ENCODE results near the gene TMEM17.

DNA sequence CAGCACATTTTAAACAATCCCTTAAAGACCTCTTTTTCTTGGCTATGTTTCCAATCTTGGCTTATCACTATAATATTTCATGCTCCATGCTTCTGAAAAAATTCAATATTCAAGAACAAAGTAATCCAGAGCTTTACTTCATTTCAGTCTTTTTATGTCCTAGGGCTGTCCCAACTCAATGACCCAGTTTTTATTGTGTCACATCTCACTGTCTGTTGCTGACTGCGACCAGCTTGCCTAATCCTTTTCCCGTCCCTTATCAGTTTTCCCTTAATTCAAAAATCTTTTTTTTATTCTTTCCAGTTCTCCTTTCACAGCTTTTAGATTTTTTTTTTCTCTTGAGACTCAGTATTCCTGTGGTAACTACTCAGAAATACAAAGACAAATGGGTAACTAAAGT, 10.2 kb downstream of the TMEM17 start:
- TF ChIP-seq, protein P1, sequence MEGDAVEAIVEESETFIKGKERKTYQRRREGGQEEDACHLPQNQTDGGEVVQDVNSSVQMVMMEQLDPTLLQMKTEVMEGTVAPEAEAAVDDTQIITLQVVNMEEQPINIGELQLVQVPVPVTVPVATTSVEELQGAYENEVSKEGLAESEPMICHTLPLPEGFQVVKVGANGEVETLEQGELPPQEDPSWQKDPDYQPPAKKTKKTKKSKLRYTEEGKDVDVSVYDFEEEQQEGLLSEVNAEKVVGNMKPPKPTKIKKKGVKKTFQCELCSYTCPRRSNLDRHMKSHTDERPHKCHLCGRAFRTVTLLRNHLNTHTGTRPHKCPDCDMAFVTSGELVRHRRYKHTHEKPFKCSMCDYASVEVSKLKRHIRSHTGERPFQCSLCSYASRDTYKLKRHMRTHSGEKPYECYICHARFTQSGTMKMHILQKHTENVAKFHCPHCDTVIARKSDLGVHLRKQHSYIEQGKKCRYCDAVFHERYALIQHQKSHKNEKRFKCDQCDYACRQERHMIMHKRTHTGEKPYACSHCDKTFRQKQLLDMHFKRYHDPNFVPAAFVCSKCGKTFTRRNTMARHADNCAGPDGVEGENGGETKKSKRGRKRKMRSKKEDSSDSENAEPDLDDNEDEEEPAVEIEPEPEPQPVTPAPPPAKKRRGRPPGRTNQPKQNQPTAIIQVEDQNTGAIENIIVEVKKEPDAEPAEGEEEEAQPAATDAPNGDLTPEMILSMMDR (IDR thresholded peaks at IDR 0.05; ENCODE audit: low read depth, low read length, poor library complexity, severe bottlenecking), result no peak
- no peak for TF ChIP-seq EZH2phosphoT487 (IDR thresholded peaks at IDR 0.05; ENCODE audit: borderline replicate concordance, low read length)
